WTC11 (cell line): Measurements from ENCODE around the gene DHRSX.
"Not testable (repeated sequence)": the region's sequence is repeated elsewhere in the genome, so short reads cannot be mapped to it uniquely, and the experiment has no call there.

Source experiments
- CBFB ChIP-seq: sonication (generic); formaldehyde crosslinking; IDR thresholded peaks from 2 replicates; pipeline ENCODE4 v1.8.1; 2022; ENCODE audit warnings: mild to moderate bottlenecking, low read depth, missing genetic modification reagents
- CTCF ChIP-seq: fragments of 200-600 bp; IDR thresholded peaks from 2 replicates; pipeline ENCODE4 v1.8.0; 2022; ENCODE audit warnings: antibody characterized with exemption
- GABPB1 ChIP-seq: sonication (generic); formaldehyde crosslinking; IDR thresholded peaks from 2 replicates; pipeline ENCODE4 v1.8.1; 2023; ENCODE audit warnings: mild to moderate bottlenecking, missing genetic modification reagents
- SMAD3 ChIP-seq: sonication (generic); formaldehyde crosslinking; IDR thresholded peaks from 2 replicates; pipeline ENCODE4 v1.8.0; 2022; ENCODE audit warnings: missing genetic modification reagents, mild to moderate bottlenecking, borderline replicate concordance

- not testable (repeated sequence) for TF ChIP-seq CBFB (CRISPR knock-in tag); SMAD3; GABPB1; CTCF
Observed at GRCh38 chrX:2460821-2461710, 39.7 kb downstream of the DHRSX start.
